ENCODE data around the gene BTNL9.

- TF ChIP-seq CTCF (IDR thresholded peaks at IDR 0.05) (no peak), POLR2A (IDR thresholded peaks at IDR 0.05; ENCODE audit: low read depth) (no peak)
Observed at GRCh38 chr5:181036816-181037364, 3.2 kb upstream of the BTNL9 start.
